KMS-11 (cell line): ENCODE results near the gene ARHGAP27.

ENCODE experiments used
- H2AFZ ChIP-seq: fragments of 200-600 bp; sonication (generic); 2 replicates; pipeline ENCODE4 v1.6.1; 2016; ENCODE audit warnings: antibody characterized with exemption, mixed run types, low read depth
- H3K27ac ChIP-seq: fragments of 200-600 bp; sonication (generic); 2 replicates; pipeline ENCODE4 v1.6.1; 2016; ENCODE audit warnings: mild to moderate bottlenecking, mixed run types
- H3K27me3 ChIP-seq: fragments of 200-600 bp; sonication (generic); 2 replicates; pipeline ENCODE4 v1.6.1; 2017; ENCODE audit warnings: mild to moderate bottlenecking, low read depth, mixed run types, moderate library complexity; ENCODE audit not compliant: insufficient read depth
- H3K36me3 ChIP-seq: fragments of 200-600 bp; sonication (generic); 2 replicates; pipeline ENCODE4 v1.6.1; 2017; ENCODE audit warnings: mild to moderate bottlenecking, mixed run types; ENCODE audit not compliant: insufficient read depth
- H3K4me1 ChIP-seq: fragments of 200-600 bp; sonication (generic); 2 replicates; pipeline ENCODE4 v1.6.1; 2016; ENCODE audit warnings: mild to moderate bottlenecking, low read depth, mixed run types; ENCODE audit not compliant: poor library complexity, severe bottlenecking
- H3K4me2 ChIP-seq: fragments of 200-600 bp; sonication (generic); 2 replicates; pipeline ENCODE4 v1.7.0; 2016; ENCODE audit warnings: mild to moderate bottlenecking, mixed run types
- H3K4me3 ChIP-seq: fragments of 200-600 bp; sonication (generic); IDR thresholded peaks from 2 replicates; pipeline ENCODE4 v1.6.1; 2017; ENCODE audit warnings: low read depth, low read length, mixed read lengths; ENCODE audit not compliant: insufficient read depth
- H3K79me2 ChIP-seq: fragments of 200-600 bp; sonication (generic); 2 replicates; pipeline ENCODE4 v1.6.1; 2016; ENCODE audit warnings: low read depth, mixed run types; ENCODE audit not compliant: insufficient read depth
- H3K9ac ChIP-seq: fragments of 200-600 bp; sonication (generic); 2 replicates; pipeline ENCODE4 v1.6.1; 2016; ENCODE audit warnings: mild to moderate bottlenecking, mixed run types
- H4K20me1 ChIP-seq: fragments of 200-600 bp; sonication (generic); 2 replicates; pipeline ENCODE4 v1.6.1; 2016; ENCODE audit warnings: mild to moderate bottlenecking, mixed run types; ENCODE audit not compliant: insufficient read depth
- TF ChIP-seq, protein P1 (sequence below): fragments of 200-600 bp; sonication (generic); conservative IDR thresholded peaks from 2 replicates; pipeline ENCODE4 v1.6.1; 2017; ENCODE audit warnings: low read depth, mild to moderate bottlenecking, antibody characterized with exemption, low read length, moderate library complexity, mixed read lengths

The ARHGAP27 gene

DNA sequence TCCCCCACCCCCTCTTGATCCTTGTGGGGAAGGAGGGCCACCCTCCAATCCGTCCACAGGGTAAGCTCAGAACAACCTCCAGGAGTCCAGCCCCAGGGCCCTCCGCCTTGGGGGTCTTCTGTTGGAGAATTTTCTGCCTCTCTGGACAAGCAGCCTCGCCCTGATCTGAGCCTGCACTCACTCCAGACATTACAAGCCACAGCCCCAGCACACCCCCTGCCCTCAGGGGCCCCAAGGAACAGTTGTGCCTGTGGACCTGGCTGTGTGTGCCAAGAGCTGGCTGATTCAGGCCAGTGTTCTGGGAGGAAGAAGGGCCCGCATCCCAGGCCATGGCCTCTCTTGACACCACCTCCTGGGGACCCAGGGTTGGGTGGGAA, 477 bp upstream of the ARHGAP27 start:
- Histone ChIP-seq H3K36me3 (no peaks in the 10 kb centered on the region), H3K4me1 (peaks cover 49% of the 10 kb centered on the region), H3K79me2 (no peaks in the 10 kb centered on the region), H3K9ac (no peak overlapping the region), H2AFZ (no peak overlapping the region), H3K4me2 (peak overlapping the region; percentile 33; the same call in 1 of the 2 replicates), H3K27ac (no peak overlapping the region), H4K20me1 (no peaks in the 10 kb centered on the region), H3K4me3 (no peak overlapping the region), H3K27me3 (no peaks in the 10 kb centered on the region)
- TF ChIP-seq, protein P1, sequence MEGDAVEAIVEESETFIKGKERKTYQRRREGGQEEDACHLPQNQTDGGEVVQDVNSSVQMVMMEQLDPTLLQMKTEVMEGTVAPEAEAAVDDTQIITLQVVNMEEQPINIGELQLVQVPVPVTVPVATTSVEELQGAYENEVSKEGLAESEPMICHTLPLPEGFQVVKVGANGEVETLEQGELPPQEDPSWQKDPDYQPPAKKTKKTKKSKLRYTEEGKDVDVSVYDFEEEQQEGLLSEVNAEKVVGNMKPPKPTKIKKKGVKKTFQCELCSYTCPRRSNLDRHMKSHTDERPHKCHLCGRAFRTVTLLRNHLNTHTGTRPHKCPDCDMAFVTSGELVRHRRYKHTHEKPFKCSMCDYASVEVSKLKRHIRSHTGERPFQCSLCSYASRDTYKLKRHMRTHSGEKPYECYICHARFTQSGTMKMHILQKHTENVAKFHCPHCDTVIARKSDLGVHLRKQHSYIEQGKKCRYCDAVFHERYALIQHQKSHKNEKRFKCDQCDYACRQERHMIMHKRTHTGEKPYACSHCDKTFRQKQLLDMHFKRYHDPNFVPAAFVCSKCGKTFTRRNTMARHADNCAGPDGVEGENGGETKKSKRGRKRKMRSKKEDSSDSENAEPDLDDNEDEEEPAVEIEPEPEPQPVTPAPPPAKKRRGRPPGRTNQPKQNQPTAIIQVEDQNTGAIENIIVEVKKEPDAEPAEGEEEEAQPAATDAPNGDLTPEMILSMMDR: no peak

- no peaks in the 10 kb centered on the region for H3K27me3 ChIP-seq
- peaks cover 48% of the 10 kb centered on the region for H3K4me1 ChIP-seq
- peak overlapping the region; percentile 67 for H2AFZ ChIP-seq
- peak overlapping the region; percentile 55 for H3K4me3 ChIP-seq
- peak overlapping the region; percentile 94 for H3K4me2 ChIP-seq
- H4K20me1 ChIP-seq: no peaks in the 10 kb centered on the region
- H3K27ac ChIP-seq: peak overlapping the region; percentile 34; the same call in 1 of the 2 replicates
- no peaks in the 10 kb centered on the region for H3K36me3 ChIP-seq
- no peaks in the 10 kb centered on the region for H3K79me2 ChIP-seq
- peak overlapping the region; percentile 32; the same call in 1 of the 2 replicates for H3K9ac ChIP-seq
- TF ChIP-seq, protein P1: no peak
These were observed 902 bp downstream of the ARHGAP27 start for GRCh38 chr17:45431531-45432404.

DNA sequence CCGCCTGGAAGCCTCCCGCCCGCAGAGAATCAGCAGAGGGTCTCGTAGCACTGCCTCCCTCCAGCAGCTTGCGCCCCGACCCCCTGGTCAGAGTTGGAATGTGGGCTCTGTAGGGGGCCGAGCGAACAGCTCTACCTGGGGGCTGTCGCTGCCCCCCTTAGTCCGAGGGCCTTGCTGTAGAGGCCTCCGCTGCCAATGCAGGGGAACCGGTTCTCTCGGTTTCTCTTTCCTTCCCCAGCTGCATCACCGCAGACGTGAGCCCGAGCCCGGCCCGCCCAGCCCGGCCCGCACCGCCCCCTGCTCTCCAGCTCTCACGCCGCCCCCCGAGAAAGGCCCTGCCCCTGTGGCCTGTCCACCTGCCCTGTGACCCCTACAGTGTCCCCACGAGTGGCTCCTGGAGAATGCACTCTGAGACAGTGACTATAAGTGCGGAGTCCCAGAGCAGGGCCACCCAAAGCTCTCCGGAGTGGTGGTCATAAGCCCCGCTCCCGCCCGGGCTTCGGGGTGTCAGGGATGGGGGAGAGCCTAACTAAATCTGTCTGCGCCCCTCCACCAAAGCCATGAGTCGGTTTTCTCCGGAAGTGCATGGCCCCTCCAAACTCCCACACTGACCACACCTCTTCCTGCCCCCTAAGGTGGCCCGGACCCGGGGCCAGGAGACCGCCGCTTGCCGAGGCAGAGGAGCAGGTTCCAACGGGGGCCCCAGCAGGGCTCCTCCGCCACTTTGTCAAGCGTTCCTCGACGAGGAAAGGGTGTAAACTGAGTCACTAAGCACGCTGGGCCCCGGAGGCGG, 1.7 kb downstream of the ARHGAP27 start:
- TF ChIP-seq, protein P1: no peak
- Histone ChIP-seq H3K79me2 (no peaks in the 10 kb centered on the region), H2AFZ (peak overlapping the region; percentile 67), H3K36me3 (no peaks in the 10 kb centered on the region), H4K20me1 (no peaks in the 10 kb centered on the region), H3K27me3 (no peaks in the 10 kb centered on the region), H3K4me2 (peak overlapping the region; percentile 92), H3K4me3 (peak overlapping the region; percentile 55), H3K9ac (peak overlapping the region; percentile 32; the same call in 1 of the 2 replicates), H3K27ac (peak overlapping the region; percentile 34; the same call in 1 of the 2 replicates), H3K4me1 (peaks cover 50% of the 10 kb centered on the region)

GRCh38 chr17:45430006-45430737, 2.5 kb downstream of the ARHGAP27 start:
- peaks cover 52% of the 10 kb centered on the region for H3K4me1 ChIP-seq
- no peaks in the 10 kb centered on the region for H4K20me1 ChIP-seq
- peak overlapping the region; percentile 34; the same call in 1 of the 2 replicates for H3K27ac ChIP-seq
- H2AFZ ChIP-seq: peak overlapping the region; percentile 67; the same call in 1 of the 2 replicates
- H3K79me2 ChIP-seq: no peaks in the 10 kb centered on the region
- peak overlapping the region; percentile 92 for H3K4me2 ChIP-seq
- H3K27me3 ChIP-seq: no peaks in the 10 kb centered on the region
- H3K4me3 ChIP-seq: peak overlapping the region; percentile 55
- H3K36me3 ChIP-seq: no peaks in the 10 kb centered on the region
- no peak overlapping the region for H3K9ac ChIP-seq
- TF ChIP-seq, protein P1: no peak
